ENCODE data around the gene USB1.

DNA sequence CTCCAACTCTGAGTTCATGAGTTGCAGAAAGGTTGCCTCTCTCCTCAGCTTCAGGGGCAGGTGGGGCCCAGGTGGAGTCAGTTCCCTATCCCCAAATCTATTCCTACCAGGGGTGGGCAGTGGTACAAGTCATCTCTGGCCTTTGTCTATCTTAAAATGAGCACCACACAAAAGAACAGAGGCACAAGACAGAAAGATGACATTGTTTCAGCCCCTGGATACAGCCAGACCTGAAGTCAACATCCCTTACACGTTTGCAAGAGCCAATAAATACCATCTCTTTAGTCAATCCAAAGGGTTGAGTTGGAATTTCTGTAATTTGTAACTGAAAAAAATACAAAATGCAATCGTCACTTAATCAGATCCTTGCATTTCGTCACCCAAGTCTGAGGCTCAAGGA lies 56.6 kb downstream of the USB1 start:
- TF ChIP-seq, protein P1, sequence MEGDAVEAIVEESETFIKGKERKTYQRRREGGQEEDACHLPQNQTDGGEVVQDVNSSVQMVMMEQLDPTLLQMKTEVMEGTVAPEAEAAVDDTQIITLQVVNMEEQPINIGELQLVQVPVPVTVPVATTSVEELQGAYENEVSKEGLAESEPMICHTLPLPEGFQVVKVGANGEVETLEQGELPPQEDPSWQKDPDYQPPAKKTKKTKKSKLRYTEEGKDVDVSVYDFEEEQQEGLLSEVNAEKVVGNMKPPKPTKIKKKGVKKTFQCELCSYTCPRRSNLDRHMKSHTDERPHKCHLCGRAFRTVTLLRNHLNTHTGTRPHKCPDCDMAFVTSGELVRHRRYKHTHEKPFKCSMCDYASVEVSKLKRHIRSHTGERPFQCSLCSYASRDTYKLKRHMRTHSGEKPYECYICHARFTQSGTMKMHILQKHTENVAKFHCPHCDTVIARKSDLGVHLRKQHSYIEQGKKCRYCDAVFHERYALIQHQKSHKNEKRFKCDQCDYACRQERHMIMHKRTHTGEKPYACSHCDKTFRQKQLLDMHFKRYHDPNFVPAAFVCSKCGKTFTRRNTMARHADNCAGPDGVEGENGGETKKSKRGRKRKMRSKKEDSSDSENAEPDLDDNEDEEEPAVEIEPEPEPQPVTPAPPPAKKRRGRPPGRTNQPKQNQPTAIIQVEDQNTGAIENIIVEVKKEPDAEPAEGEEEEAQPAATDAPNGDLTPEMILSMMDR (IDR thresholded peaks at IDR 0.05), result no peak
- TF ChIP-seq POLR2A (IDR thresholded peaks at IDR 0.05), result no peak
